DMS53 (cell line): ENCODE data around the gene DESI2.
"Not testable (repeated sequence)": the region's sequence is repeated elsewhere in the genome, so short reads cannot be mapped to it uniquely, and the experiment has no call there.

Experiments used
- DNase-seq: peaks from one replicate; lab custom pipeline; 2025; lab: John Stamatoyannopoulos, UW

DESI2 gene

DNA sequence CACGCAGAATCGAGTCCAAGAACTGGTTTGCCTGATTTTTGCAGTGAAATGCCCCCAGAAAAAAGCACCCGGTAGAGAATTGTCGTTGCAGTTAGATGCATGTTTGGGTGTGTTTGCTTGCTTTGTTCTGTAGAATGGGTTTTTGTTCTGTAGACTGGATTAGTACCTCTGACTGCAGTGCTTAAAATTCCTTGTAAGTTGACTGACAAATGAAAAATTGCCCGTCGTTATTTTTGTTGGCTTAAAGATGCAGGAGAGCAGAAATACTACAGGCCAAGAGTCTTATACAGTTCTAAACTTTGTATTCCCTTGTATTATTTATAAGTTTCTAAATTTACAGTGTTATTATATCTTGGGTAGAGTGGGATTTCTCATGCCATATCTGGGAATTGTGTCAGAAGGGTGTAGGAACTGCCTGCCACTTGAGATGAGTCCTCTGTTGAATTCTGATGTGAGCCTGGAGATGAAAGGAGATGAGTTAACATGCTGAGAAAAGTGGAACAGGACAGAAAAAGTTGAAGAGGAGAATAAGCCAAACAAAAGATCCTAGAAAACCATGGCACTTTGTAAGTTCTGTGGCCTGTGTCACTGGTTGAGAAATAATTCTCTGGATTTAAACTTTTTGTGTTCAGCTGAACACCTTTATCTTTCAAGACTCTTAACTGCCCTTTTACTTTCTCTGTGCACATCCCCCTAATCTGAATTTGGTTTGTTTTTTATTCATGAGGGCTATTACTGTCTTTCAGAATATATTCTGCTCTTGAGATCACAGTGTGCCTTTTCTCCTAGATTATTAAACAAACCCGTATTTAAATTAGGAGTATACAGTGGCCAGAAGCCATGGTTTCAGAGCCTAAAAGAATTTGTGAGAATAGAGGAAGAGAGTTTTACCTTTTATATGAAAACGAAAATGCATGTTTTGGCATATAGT, 1.4 kb downstream of the DESI2 start:
- no peak for DNase-seq

GRCh38 chr1:244655186-244655585, 2.3 kb downstream of the DESI2 start:
- DNase-seq: no peak

DNA sequence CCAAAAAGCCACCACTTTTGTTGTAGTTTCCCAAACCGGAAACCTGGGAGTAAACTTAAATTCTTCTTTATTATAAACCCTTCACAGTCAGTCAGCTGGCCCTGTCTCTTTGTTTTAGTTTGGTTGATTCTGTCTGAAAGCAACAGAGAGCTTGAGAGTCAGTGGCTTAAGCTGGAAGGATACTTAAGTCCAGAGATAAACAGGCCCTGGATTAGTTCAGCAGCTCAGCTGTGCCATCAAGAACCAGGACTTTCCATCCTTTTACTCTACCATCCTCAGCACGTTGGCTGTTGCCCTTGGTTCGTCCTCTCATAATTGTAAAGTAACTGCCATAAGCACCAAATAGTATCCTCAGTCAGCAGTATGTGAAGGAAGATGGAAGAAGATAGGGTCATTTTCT, 4.5 kb downstream of the DESI2 start:
- no peak for DNase-seq

DNA sequence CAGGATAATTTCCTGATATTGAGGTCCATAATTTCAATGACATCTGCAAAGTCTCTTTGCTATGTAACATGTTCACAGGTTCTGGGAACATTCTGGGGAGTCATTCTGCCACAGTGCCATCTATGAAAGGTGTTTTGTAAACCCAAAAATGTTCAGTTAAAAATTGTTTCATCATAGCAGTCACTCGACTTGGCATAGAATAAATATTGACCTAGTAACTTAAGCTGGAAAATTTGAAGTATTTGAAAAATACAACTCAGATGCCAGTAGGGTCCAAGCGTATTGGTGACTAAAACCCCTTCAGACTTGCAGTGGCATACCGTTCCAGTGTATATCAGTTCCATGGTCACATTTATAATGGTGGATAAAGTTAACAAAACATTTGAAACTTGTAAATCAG, 6.8 kb downstream of the DESI2 start:
- DNase-seq: peak; percentile 25

DNA sequence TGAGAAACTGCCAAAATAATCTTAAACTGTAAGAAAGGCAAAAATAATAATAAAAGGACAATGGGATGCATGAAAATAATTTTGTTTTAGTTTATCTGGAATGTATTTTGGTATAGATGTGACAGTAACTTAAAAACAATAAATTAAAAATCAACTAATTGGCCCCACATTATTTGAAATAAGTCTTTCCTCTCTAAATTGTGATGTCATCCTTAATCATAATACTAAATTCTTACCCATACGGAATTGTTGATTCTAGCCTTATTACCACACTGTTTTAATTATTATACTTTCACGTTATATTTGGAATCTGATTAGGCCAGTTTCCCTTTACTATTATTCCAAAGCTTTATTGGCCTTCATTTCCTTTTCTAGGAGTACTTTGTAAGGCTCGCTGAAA, 7.7 kb downstream of the DESI2 start:
- DNase-seq: no peak

- not testable (repeated sequence) for DNase-seq
These were observed 8.8 kb downstream of the DESI2 start for GRCh38 chr1:244661569-244662312.

- peak; percentile 28 for DNase-seq
These were observed 9.7 kb downstream of the DESI2 start for GRCh38 chr1:244662599-244662998.

DNA sequence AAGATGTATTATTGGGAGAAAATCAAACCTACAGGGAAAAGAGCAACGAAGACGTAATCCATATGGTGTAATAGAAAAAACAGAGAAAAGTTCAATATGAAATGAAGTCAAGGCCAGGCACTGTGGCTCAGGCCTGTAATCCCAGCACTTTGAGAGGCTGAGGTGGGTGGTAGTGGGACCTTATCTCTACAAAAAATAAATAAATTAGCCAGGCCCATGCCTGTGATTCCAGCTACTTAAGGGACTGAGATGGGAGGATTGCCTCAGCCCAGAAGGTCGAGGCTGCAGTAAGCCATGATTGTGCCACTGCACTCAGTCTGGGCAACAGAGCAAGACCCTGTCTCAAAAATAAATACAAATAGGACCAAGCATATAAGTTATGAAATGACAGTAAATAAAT, 11.4 kb downstream of the DESI2 start:
- DNase-seq: no peak

- no peak for DNase-seq
These were observed 12.9 kb downstream of the DESI2 start for GRCh38 chr1:244665771-244666217.

GRCh38 chr1:244666672-244667418, 13.9 kb downstream of the DESI2 start:
- not testable (repeated sequence) for DNase-seq

GRCh38 chr1:244667797-244668196, 14.9 kb downstream of the DESI2 start:
- DNase-seq: no peak

- DNase-seq: no peak
These were observed 20.2 kb downstream of the DESI2 start for GRCh38 chr1:244672946-244673682.

DNA sequence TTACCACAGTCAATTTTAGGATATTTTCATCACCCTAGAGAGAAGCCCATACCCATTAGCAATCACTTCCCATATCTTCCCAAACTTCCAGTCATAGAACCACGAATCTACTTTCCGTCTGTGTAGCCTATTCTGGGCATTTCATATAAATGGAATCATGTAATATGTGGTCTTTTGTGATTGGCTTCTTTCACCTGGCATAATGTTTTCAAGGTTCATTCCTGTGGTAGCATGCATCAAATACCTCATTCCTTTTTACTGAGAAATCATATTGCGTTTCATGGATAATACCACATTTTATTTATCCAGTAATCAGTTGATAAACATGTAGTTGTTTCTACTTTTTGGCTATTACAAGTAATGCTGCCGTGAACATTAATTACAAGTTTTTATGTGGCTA, 21.5 kb downstream of the DESI2 start:
- DNase-seq: no peak

DNA sequence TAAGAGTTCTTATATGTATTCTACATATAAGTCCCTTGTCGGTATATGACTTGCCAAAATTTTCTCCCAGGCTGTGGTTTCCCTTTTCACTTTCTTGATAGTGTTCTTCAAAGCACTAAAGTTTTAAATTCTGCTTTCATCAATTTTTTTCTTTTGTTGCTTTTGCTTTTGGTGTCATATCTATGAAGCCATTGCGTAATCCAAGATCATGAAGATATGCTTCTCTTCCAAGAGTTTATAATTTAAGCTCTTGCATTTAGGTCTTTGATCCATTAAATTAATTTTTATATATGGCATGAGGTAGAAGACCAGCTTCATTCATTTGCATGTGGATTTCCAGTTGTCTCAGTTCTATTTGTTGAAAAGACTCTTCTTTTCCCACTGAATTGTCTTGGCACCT, 22.2 kb downstream of the DESI2 start:
- DNase-seq: no peak

GRCh38 chr1:244678697-244679096, 25.8 kb downstream of the DESI2 start:
- no peak for DNase-seq

DNA sequence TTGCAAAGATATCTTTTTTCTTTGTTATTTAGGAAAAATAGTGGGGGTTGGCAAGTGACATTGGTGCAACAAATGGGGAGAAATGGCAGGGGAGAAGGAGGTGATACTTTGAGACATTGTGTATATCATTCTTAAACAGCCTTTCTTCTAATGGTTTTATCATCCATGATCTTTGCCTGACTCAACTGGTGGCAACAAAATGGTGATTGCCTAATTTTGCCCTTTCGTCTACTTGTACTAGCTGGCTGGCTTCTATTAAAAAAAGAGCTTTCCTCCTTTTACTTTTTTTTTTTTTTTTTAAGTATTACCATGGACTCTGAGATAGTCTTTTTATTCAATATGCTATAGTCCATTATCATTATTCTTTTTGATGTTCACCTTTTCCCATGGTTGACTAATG, 27.7 kb downstream of the DESI2 start:
- no peak for DNase-seq

DNA sequence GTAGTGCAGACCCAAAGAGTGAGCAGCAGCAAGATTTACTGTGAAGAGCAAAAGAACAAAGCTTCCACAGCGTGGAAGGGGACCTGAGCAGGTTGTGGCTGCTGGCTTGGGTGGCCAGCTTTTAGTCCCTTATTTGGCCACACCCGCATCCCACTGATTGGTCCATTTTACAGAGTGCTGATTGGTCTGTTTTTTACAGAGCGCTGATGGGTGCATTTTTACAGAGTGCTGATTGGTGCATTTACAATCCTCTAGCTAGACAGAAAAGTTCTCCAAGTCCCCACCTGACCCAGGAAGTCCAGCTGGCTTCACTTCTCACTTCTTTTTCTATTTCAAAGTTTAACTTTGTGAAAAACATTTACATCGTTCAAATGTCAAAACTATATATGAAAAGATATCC, 29.2 kb downstream of the DESI2 start:
- DNase-seq: not testable (repeated sequence)

DNA sequence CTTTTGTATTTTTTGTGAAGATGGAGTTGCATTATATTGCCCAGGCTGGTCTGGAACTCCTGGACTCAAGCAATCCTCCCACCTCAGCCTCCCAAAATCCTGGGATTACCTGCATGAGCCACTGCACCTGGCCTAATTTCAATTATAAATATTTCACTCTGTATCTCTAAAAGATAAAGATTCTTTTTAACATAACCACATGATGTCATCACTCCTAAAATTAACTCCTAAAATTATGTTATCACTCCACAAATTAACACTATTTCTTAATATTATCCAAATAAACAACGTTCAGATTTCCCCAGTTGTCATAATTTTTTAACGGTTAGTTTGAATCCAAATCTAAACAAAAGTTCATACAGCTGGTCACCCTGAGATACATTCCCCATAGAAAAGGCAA, 43.0 kb downstream of the DESI2 start:
- no peak for DNase-seq

DNA sequence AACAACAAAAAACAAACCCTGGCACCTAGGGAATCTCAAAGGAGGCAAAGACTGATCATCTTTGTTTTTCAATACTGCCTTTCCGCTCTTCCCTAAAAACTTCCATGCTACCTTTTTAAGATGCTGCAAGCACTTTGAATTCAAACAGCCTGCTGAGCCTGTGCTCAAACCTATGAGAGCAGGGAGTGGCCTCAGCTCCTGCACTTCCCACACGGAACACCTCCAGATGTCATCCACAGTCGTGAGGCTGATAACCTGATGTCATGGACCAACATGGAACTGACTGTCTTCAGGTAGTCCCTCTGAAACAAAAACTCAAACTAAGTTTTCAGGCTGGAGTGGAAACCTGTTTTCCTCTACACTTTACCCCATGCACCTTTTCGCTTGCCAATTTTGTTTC, 46.8 kb downstream of the DESI2 start:
- no peak for DNase-seq

DNA sequence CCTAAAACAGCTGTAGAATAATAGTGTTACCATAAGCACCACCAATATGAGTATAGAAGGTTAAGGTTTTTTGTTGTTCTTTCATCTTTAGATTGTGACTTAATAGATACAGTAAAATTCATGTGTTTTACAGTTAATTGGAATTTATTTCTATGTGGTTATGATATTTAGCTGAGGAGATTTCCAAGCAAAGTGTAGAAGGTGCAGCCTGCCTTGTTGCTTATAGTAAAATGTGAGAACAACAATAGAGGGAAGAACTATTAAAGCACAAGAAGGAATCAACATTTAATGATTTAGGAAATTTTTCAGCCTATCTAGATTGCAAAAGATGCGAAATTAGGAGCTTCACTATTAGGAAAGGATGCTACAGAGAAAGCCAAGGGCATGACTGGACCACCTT, 47.9 kb downstream of the DESI2 start:
- DNase-seq: no peak

DNA sequence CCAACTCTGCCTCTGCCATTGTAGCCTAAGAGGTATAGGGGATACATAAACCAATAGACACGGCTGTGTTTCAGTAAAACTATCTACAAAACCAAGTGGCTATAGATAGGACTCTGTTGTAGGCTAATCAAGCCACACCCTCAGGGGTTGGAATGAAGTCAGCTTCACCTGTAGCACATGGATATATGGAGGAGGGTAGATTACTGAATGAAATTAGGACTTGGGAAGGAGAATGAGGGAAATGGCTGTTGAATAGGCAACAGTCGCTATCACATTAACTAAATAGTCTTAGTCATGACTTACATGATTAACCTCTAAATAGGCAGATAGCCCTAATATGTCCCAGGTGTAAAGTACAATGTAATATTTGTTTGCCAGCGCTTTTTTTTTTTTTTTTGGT, 49.7 kb downstream of the DESI2 start:
- no peak for DNase-seq

GRCh38 chr1:244704107-244704506, 51.2 kb downstream of the DESI2 start:
- no peak for DNase-seq
